ENCODE measurements around the gene SMARCA2.

DNA sequence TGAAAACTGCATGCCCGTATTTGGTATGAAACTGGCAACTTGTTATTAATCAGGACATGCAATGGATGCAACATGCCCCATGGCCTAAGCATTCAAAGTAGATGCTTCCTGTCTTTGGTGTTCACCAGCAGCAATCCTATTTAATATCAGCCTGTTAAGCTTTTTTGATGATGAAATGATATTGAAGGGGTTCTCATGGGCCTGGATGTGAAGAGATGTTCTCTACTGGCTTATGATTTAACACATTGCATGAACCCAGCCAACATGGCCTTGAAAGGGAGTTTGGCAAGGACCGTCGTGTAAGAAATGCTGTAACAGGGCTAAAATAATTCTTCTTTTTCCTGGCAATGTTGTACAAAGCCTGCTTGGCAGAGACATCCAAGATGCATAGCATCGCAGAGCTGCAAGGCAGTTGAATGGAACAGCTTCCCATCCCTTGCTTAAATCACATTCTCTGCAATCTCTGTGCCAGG lies 111.2 kb downstream of the SMARCA2 start:
- TF ChIP-seq, protein P1, sequence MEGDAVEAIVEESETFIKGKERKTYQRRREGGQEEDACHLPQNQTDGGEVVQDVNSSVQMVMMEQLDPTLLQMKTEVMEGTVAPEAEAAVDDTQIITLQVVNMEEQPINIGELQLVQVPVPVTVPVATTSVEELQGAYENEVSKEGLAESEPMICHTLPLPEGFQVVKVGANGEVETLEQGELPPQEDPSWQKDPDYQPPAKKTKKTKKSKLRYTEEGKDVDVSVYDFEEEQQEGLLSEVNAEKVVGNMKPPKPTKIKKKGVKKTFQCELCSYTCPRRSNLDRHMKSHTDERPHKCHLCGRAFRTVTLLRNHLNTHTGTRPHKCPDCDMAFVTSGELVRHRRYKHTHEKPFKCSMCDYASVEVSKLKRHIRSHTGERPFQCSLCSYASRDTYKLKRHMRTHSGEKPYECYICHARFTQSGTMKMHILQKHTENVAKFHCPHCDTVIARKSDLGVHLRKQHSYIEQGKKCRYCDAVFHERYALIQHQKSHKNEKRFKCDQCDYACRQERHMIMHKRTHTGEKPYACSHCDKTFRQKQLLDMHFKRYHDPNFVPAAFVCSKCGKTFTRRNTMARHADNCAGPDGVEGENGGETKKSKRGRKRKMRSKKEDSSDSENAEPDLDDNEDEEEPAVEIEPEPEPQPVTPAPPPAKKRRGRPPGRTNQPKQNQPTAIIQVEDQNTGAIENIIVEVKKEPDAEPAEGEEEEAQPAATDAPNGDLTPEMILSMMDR (IDR thresholded peaks at IDR 0.05; ENCODE audit: insufficient read depth, low read length, poor library complexity, severe bottlenecking), result no peak
- TF ChIP-seq EZH2phosphoT487 (conservative IDR thresholded peaks at IDR 0.05; ENCODE audit: low read length), result no peak

All from SU-DHL-6 (cell line).